Prostate gland (tissue), 2 donors: ENCODE data around the gene DIS3L2. TPM values are rescaled to one million over a fixed set of nuclear protein-coding genes. Genes with fewer than 3 reads are reported as not detected.
"Not testable (repeated sequence)": the region's sequence is repeated elsewhere in the genome, so short reads cannot be mapped to it uniquely, and the experiment has no call there.

Source experiments
- DNase-seq: peaks from one replicate; pipeline ENCODE4 v3.0.0-alpha.2; 2019; ENCODE audit warnings: low spot score
- H3K27ac ChIP-seq, 2 donors: fragments of 200-600 bp; sonication (generic); 2 replicates each; pipeline ENCODE4 v1.5.1; 2017 to 2019
- H3K27me3 ChIP-seq: fragments of 200-600 bp; sonication (generic); replicated peaks from 2 replicates; pipeline ENCODE4 v1.5.1; 2019; ENCODE audit not compliant: insufficient read depth
- H3K36me3 ChIP-seq, 2 donors: fragments of 200-600 bp; sonication (generic); 1 replicate in 1 of 2; 2 replicates in 1 of 2; pipeline versions ENCODE4 v1.5.1 to v1.8.1; 2017 to 2019
- H3K4me1 ChIP-seq: fragments of 200-600 bp; sonication (generic); replicated peaks from 2 replicates; pipeline ENCODE4 v1.5.1; 2019
- H3K4me3 ChIP-seq, 2 donors: fragments of 200-600 bp; sonication (generic); 2 replicates each; pipeline ENCODE4 v1.5.1; 2017 to 2019
- H3K9me3 ChIP-seq: fragments of 200-600 bp; sonication (generic); 2 replicates; pipeline ENCODE4 v1.5.1; 2017
- CTCF ChIP-seq, 4 experiments: fragments of 200-600 bp in 2 of 4; fragments of 450-650 bp in 2 of 4; sonication (generic) in 2 of 4; IDR thresholded peaks; 1 replicate in 3 of 4; 2 replicates in 1 of 4; pipeline ENCODE4 v1.5.1; 2016 to 2019; ENCODE audit warnings: antibody characterized with exemption in 4 of 4, mild to moderate bottlenecking in 2 of 4, moderate library complexity in 2 of 4
- POLR2A ChIP-seq: fragments of 450-650 bp; IDR thresholded peaks from one replicate; pipeline ENCODE4 v1.6.1; 2016; ENCODE audit warnings: antibody characterized with exemption, mild to moderate bottlenecking
- POLR2AphosphoS5 ChIP-seq: sonication (generic); formaldehyde crosslinking; IDR thresholded peaks from one replicate; pipeline ENCODE4 v1.6.1; 2017; ENCODE audit warnings: antibody characterized with exemption
- WGBS: methylation state at CpG from one replicate; pipeline ENCODE4 v1.1.5; 2018; 5-methylcytosine and 5-hydroxymethylcytosine counted together
- intact Hi-C: fragments of 100-400 bp; cut with DNase I; formaldehyde crosslinking; loops from one replicate; pipeline ENCODE4 v1.14.2; 2022
- total RNA-seq, 2 donors: library from RNA; depleted of rRNA; stranded (reverse); fragments of >200 nt; gene quantifications; one replicate each; pipeline ENCODE4 v1.1.0, GENCODE V29; 2016

DIS3L2 gene
- total RNA-seq, 2 donors from 2014 or later, result 30.1 to 71.3 TPM

GRCh38 chr2:232367016-232367415 lies 405.5 kb downstream of the DIS3L2 start:
- H3K36me3 ChIP-seq, result no peaks in the 10 kb centered on the region
- H3K27me3 ChIP-seq, result no peaks in the 10 kb centered on the region
- no peak overlapping the region for H3K27ac ChIP-seq
- 71% methylated on average over 7 of the region's 7 CpGs for WGBS
- TF ChIP-seq POLR2AphosphoS5, result no peak
- no peak for TF ChIP-seq CTCF (IDR thresholded peaks at IDR 0.05)
- no peak for TF ChIP-seq POLR2A
- H3K4me1 ChIP-seq, result no peaks in the 10 kb centered on the region
- DNase-seq, result no peak
- no peaks in the 10 kb centered on the region for H3K9me3 ChIP-seq
- intact Hi-C loops, result no loop called here
- H3K4me3 ChIP-seq, result no peak overlapping the region

GRCh38 chr2:232367591-232368233 lies 406.2 kb downstream of the DIS3L2 start:
- intact Hi-C loops, result no loop called here
- Histone ChIP-seq H3K4me1 (no peaks in the 10 kb centered on the region), H3K36me3 (no peaks in the 10 kb centered on the region), H3K27ac (no peak overlapping the region), H3K9me3 (no peaks in the 10 kb centered on the region), H3K27me3 (no peaks in the 10 kb centered on the region), H3K4me3 (no peak overlapping the region)
- 84% methylated on average over 12 of the region's 13 CpGs for WGBS
- TF ChIP-seq CTCF (IDR thresholded peaks at IDR 0.05), result no peak
- no peak for DNase-seq

- Histone ChIP-seq H3K4me1 (no peaks in the 10 kb centered on the region), H3K27me3 (no peaks in the 10 kb centered on the region), H3K9me3 (no peaks in the 10 kb centered on the region), H3K36me3 (no peaks in the 10 kb centered on the region), H3K4me3 (no peak overlapping the region), H3K27ac (no peak overlapping the region)
- intact Hi-C loops, result no loop called here
- TF ChIP-seq POLR2A (no peak), POLR2AphosphoS5 (no peak), CTCF (IDR thresholded peaks at IDR 0.05) (no peak)
- WGBS, result 93% methylated on average over 15 of the region's 15 CpGs
- no peak for DNase-seq
Measured at GRCh38 chr2:232368311-232368731, 406.8 kb downstream of the DIS3L2 start.

- intact Hi-C loops, result no loop called here
- no peak overlapping the region for H3K27ac ChIP-seq
- H3K27me3 ChIP-seq, result no peaks in the 10 kb centered on the region
- WGBS, result 78% methylated on average over 11 of the region's 15 CpGs
- DNase-seq, result no peak
- H3K9me3 ChIP-seq, result no peaks in the 10 kb centered on the region
- no peak overlapping the region for H3K4me3 ChIP-seq
- no peaks in the 10 kb centered on the region for H3K36me3 ChIP-seq
- TF ChIP-seq CTCF (IDR thresholded peaks at IDR 0.05) (no peak), POLR2A (no peak), POLR2AphosphoS5 (no peak)
- H3K4me1 ChIP-seq, result no peaks in the 10 kb centered on the region
Measured at GRCh38 chr2:232369126-232369951, 407.8 kb downstream of the DIS3L2 start.

- 9% methylated on average over 3 of the region's 12 CpGs for WGBS
- H3K4me1 ChIP-seq, intact Hi-C loops, H3K27ac ChIP-seq, H3K36me3 ChIP-seq, DNase-seq, H3K27me3 ChIP-seq, H3K9me3 ChIP-seq, H3K4me3 ChIP-seq: not testable (repeated sequence)
Measured at GRCh38 chr2:232370007-232370406, 408.5 kb downstream of the DIS3L2 start.
